Ishikawa (cell line): ENCODE results near the gene BACH2.

Experiments
- CEBPB ChIP-seq: IDR thresholded peaks from 2 replicates; pipeline ENCODE4 v1.6.1; 2012
- EP300 ChIP-seq: IDR thresholded peaks from 2 replicates; pipeline ENCODE4 v1.6.1; 2012; ENCODE audit warnings: borderline replicate concordance
- NFIC ChIP-seq: IDR thresholded peaks from 2 replicates; pipeline ENCODE4 v1.6.1; 2012
- REST ChIP-seq: IDR thresholded peaks from 2 replicates; pipeline ENCODE4 v1.6.1; 2012; ENCODE audit warnings: low read depth, mild to moderate bottlenecking

- TF ChIP-seq EP300 (no peak), REST (no peak), NFIC (no peak), CEBPB (no peak)
Observed at GRCh38 chr6:90144928-90145555, 151.6 kb downstream of the BACH2 start.
